ENCODE data around the gene TANC2. TPM values are rescaled to one million over a fixed set of nuclear protein-coding genes. Genes with fewer than 3 reads are reported as not detected.

TANC2 gene
- total RNA-seq, 1 donor from 2014 or later, result 3.8 TPM

- H3K36me3 ChIP-seq, result no peaks in the 10 kb centered on the region
- TF ChIP-seq CTCF (IDR thresholded peaks at IDR 0.05), result no peak
- H3K4me1 ChIP-seq, result no peaks in the 10 kb centered on the region
- no peak for DNase-seq (ENCODE audit: low spot score in 2 of 2)
- H3K9me3 ChIP-seq, result peaks cover 0 to 18% of the 10 kb centered on the region in 2 donors
- intact Hi-C loops (cut with DNase I), result no loop called here
- no peak overlapping the region for H3K4me3 ChIP-seq
- no peak overlapping the region for H3K27ac ChIP-seq
- H3K27me3 ChIP-seq, result no peaks in the 10 kb centered on the region
Measured at GRCh38 chr17:62984801-62985200, 18.8 kb downstream of the TANC2 start.

GRCh38 chr17:62986549-62986948 lies 20.5 kb downstream of the TANC2 start:
- H3K9me3 ChIP-seq, result peaks cover 0 to 18% of the 10 kb centered on the region in 2 donors
- DNase-seq (ENCODE audit: low spot score in 2 of 2), result no peak
- H3K4me1 ChIP-seq, result no peaks in the 10 kb centered on the region
- no peaks in the 10 kb centered on the region for H3K27me3 ChIP-seq
- H3K27ac ChIP-seq, result no peak overlapping the region
- no peak overlapping the region for H3K4me3 ChIP-seq
- no peak for TF ChIP-seq CTCF (IDR thresholded peaks at IDR 0.05)
- intact Hi-C loops (cut with DNase I), result no loop called here
- no peaks in the 10 kb centered on the region for H3K36me3 ChIP-seq

GRCh38 chr17:62987136-62987535 lies 21.1 kb downstream of the TANC2 start:
- no peaks in the 10 kb centered on the region for H3K36me3 ChIP-seq
- intact Hi-C loops (cut with DNase I), result no loop called here
- no peak for DNase-seq (ENCODE audit: low spot score in 2 of 2)
- H3K4me3 ChIP-seq, result no peak overlapping the region
- no peak overlapping the region for H3K27ac ChIP-seq
- H3K9me3 ChIP-seq, result peaks cover 0 to 18% of the 10 kb centered on the region in 2 donors
- H3K4me1 ChIP-seq, result no peaks in the 10 kb centered on the region
- no peaks in the 10 kb centered on the region for H3K27me3 ChIP-seq
- TF ChIP-seq CTCF (IDR thresholded peaks at IDR 0.05), result no peak

GRCh38 chr17:62989501-62989900 lies 23.5 kb downstream of the TANC2 start:
- no peak for DNase-seq (ENCODE audit: low spot score in 2 of 2)
- Histone ChIP-seq H3K27ac (no peak overlapping the region), H3K4me3 (no peak overlapping the region), H3K4me1 (no peaks in the 10 kb centered on the region), H3K9me3 (peaks cover 0 to 9% of the 10 kb centered on the region in 2 donors), H3K36me3 (no peaks in the 10 kb centered on the region), H3K27me3 (no peaks in the 10 kb centered on the region)
- intact Hi-C loops (cut with DNase I), result no loop called here
- TF ChIP-seq CTCF (IDR thresholded peaks at IDR 0.05), result no peak

GRCh38 chr17:62994931-62995330 lies 28.9 kb downstream of the TANC2 start:
- Histone ChIP-seq H3K4me3 (no peak overlapping the region), H3K36me3 (no peaks in the 10 kb centered on the region), H3K27ac (no peak overlapping the region), H3K27me3 (no peaks in the 10 kb centered on the region), H3K4me1 (no peaks in the 10 kb centered on the region), H3K9me3 (no peaks in the 10 kb centered on the region)
- no peak for TF ChIP-seq CTCF (IDR thresholded peaks at IDR 0.05)
- intact Hi-C loops (cut with DNase I), result no loop called here
- no peak for DNase-seq (ENCODE audit: low spot score in 2 of 2)

- H3K27me3 ChIP-seq, result no peaks in the 10 kb centered on the region
- TF ChIP-seq CTCF (IDR thresholded peaks at IDR 0.05), result peak in 2 of 3 experiments; percentile 5 to 35
- H3K4me1 ChIP-seq, result no peaks in the 10 kb centered on the region
- intact Hi-C loops (cut with DNase I), result no loop called here
- no peak overlapping the region for H3K27ac ChIP-seq
- no peak for DNase-seq (ENCODE audit: low spot score in 2 of 2)
- H3K4me3 ChIP-seq, result no peak overlapping the region
- H3K9me3 ChIP-seq, result no peaks in the 10 kb centered on the region
- no peaks in the 10 kb centered on the region for H3K36me3 ChIP-seq
Measured at GRCh38 chr17:62995377-62995885, 29.4 kb downstream of the TANC2 start.
